HG03196 (cell line): ENCODE data around the gene ANAPC16.
"Not testable (repeated sequence)": the region's sequence is repeated elsewhere in the genome, so short reads cannot be mapped to it uniquely, and the experiment has no call there.

Experiments
- ATAC-seq: cut with Tn5 transposase; IDR thresholded peaks from one replicate; pipeline ENCODE4 v1.9.1; 2021; ENCODE audit not compliant: unreplicated experiment

Gene ANAPC16

DNA sequence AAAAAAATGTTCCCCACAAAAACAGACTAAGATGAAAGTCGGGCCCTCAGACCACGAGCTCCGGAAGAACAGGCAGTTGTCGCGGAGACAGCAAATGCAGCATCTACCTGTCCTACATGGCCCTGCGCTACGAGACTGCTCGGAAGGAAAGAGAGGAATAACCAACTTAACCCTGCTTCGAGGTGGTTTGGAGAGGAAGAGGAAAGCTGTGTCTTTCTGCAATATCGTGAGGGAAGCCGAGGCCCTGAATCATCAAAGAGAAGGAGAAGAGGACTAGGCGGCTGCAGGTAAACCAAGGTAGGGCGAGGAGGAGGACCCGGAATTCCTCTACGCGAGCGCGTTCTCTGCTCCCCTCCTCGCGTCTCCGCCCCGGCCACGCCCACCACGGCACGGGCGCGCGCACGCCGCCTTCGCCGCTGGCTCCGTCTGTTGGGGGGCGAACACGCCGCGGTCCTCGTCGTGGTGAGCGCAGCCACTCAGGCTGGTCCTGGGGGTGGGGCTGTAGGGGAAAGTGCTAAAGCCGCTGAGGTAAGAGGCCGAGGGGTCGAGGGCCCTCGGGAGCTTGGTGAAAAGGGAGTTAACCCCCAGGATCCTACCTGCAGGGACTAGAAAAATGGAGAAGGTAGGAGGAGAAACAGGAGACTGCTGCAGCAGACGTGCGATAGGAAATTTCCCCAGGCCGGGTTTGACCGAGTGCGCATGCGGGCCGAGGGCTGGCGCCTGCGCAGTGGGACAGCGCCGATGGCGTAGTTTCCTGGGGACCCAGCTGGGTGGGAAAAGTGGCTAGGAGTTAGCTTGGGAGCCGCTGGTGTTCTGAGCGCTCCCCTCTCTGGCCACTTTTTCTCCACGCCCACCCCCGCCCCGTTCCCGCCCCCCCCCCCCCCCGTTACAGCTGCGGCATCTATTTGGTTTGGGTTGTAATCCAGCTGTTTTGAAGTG lies at the start of gene ANAPC16, which contains the start of gene ASCC1:
ANAPC16 (plus strand) TSS at position 402 of the 939 bp plus-strand sequence. CDS start 7,903 bp downstream, outside the sequence.
ASCC1 (minus strand) TSS at position 666 of the 939 bp plus-strand sequence. CDS start 2,978 bp downstream, outside the sequence.
- peak; percentile 88 for ATAC-seq

DNA sequence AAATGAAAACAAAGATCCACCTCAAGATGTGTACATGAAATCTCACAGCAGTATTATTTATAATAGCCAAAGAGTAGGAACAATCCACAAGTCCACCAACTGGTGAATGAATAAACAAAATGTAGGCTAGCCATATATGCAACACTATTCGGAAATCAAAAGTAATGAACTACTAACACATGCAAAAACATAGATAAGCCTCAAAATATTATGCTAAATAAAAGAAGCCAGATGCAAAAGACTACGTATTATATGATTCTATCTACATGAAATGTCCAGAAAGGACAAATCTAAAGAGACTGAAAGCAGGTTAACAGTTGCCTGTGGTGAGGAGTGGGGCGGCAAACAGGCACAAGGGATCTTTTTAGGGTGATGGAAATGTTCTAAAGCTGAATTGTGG lies 48.7 kb upstream of the ANAPC16 start:
- ATAC-seq: no peak

GRCh38 chr10:72170263-72170662 lies 45.5 kb upstream of the ANAPC16 start:
- ATAC-seq: no peak

DNA sequence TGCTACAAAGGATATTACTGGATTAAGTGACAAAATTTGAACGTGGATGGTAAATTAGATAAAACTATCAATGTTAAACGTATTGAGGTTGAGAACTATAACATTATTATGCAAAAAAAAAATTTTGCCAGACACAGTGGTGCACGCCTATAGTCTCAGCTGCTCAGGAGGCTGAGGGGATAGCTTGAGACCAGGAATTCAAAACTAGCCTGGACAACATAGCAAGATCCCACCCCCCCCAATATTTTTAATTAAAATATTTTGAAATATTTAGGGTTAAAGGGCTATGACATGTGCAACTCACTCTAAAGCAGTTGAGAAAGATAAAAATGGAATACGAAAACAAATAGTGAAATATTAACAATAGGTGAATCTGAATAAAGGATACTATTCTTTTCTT lies 45.1 kb upstream of the ANAPC16 start:
- no peak for ATAC-seq

- no peak for ATAC-seq
These were observed 44.6 kb upstream of the ANAPC16 start for GRCh38 chr10:72171175-72171630.

DNA sequence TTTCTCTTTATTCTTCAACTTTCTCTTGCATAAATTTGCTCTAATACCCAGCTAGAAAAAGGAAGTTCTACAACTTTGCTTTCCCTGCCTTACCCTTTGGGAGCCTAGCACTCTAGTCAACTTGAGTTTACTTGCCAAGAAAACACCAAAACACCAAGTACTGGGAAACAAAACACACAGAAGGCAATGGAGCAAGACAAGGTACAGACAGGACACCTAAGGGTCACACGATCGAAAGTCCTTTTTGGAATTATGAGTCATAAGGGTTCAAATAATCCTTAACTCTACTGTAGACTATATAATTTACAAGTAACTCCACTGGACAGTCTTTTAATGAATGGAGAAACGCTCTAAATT lies 42.6 kb upstream of the ANAPC16 start:
- no peak for ATAC-seq

DNA sequence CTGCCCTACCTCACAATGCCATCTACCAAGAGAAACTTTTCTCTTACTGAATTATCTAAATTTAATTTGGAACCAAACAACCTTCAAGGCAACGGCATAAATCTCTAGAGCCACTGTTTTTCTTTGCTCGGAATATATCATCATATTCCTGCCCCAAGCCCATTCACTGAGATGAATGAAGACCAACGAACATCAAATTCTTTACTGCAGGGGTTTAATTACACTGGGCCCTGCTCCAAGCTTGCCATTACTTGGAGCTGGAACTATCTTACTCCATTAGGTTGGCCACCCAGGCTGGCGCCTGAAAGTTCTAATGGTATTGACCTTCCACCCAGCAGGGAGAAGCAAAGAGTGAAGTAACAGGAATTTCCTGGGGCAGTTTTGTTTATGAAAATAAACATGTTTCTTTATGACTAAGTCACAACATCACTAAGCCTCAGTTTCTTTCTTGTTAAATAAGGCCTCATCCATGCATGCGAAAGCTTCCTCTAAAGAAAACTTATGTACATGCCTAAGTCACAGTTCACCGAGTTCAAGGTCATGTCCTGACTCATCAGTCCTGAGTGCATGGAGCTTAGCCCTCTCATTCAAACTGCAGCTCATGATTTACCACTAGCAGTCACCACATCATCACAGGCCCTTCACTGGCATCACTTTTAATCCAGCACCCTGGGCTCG lies 42.1 kb upstream of the ANAPC16 start:
- ATAC-seq: peak; percentile 56

DNA sequence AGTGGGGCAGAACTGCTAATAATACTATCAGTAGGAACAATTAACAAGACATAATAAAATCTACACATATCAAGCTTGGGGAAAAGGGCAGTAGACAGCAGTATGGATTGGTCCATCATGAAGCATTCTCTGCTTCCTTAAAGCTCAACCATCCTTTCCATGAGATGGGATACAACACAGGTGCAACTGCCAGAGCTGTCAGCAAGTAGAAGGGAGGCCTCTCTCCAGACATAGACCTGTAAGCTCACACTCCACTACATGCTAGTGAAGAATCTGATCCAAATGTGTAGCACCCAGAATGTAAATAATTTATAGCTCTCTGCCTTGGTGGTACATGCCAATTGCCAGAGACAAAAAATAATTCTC lies 41.5 kb upstream of the ANAPC16 start:
- no peak for ATAC-seq

DNA sequence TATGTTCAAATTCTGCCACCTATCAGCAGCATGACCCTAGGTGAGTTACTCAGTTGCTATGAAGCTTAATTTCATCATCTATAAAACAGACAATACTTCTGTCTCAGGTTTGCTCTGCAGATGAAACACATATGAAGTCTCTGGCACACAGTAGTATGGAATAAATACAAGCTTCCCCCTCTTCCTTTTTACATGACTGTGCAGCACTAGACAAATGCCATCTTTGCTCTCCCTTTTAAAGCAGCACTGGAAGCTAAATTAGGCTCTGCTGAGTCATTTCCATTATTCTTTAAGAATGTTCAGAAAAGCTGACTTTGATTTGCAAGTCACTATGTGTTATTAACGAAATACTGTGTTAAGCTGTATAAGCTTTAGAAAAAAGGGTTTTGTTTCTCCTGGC lies 40.7 kb upstream of the ANAPC16 start:
- no peak for ATAC-seq

DNA sequence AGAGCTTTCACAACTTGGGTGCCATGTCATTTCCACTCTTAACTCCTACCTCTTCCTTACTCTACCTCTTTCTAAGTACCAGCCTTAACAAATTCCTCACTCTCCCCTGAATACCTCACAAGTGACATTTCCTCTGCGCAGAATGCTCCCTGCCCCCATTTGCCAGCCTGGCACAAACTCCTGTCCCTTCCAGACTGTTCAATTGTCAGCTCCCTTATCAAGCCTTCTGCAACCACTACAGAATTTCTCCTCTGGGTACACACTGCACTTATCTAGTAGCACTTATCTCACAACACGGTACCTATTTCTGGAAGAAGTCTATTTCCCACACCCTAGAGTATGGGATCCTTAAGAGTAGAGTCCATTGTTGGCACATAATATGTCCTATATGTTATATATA lies 39.1 kb upstream of the ANAPC16 start:
- no peak for ATAC-seq

DNA sequence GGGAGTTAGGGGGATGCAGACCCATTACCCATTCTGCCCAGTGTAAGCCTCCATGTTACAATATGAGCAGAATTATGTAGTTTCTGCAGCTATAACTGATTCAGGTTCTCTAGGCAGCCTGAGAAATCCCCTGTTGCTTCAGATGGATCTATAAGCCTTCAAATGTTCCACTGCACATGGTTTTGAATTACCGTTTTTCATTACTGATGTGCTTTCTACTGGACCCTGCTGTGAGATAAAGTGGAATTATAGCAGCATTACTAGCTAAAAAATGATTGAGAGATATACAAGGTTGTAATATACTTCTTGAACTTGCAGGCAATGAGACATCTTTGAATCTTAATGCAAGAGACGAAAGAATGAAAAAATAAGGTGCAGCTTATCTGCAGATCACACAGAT lies 38.4 kb upstream of the ANAPC16 start:
- ATAC-seq: no peak

- no peak for ATAC-seq
These were observed 31.7 kb upstream of the ANAPC16 start for GRCh38 chr10:72184156-72184555.

DNA sequence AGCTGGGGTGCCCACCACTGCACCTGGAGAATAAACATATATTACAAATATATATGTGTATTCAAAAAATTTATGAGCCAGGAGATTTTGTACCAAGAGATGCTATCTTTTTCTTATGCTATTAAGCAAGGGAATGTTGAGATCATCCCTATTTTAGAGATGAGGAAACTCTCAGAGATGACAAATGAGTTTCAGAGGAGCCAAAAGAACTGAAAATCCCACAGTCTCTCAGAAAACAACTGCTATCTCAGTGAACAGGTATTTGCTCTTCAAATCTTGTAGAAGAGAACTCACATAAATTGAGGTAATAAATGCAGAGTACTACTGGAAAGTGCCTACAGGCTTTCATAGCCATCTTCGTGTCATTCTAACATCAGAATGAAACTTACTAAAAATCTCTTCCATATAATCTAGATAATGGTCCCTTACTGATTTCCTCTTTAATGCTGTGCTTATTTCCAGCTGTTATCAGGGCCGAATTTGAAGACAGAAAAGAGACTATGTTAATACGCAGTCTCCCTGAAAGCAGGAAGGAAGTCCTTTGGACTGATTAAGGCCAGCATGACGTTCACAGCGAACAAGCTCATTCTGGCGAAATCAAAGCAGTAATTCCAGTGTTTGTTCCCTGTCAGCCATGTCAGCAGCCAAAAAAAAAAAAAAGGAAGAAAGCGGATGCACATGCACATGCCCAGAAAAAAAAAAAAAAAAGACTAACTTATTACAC lies 29.4 kb upstream of the ANAPC16 start:
- ATAC-seq: no peak

- no peak for ATAC-seq
These were observed 28.9 kb upstream of the ANAPC16 start for GRCh38 chr10:72186982-72187330.

GRCh38 chr10:72194949-72195348 lies 20.9 kb upstream of the ANAPC16 start:
- ATAC-seq: no peak

DNA sequence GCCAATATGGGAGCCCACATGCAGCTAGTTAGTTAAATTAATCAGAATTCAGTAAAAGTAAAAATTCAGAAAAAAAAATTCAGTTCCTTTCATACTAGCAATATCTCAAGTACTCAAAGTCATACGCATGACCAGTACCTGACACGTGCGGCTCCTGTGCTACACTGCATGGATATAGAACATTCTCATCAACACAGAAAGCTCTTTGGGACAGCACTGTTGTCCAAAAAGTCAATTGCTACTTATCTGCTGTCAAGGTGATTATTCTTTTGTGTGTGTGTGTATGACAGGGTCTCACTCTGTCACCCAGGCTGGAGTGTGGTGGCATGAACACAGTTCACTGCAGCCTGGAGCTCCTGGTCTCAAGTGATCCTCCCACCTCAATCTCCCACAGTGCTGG lies 14.9 kb upstream of the ANAPC16 start:
- ATAC-seq: no peak

- no peak for ATAC-seq
These were observed 14.5 kb upstream of the ANAPC16 start for GRCh38 chr10:72201293-72201692.

GRCh38 chr10:72204296-72204695 lies 11.5 kb upstream of the ANAPC16 start:
- ATAC-seq: no peak

DNA sequence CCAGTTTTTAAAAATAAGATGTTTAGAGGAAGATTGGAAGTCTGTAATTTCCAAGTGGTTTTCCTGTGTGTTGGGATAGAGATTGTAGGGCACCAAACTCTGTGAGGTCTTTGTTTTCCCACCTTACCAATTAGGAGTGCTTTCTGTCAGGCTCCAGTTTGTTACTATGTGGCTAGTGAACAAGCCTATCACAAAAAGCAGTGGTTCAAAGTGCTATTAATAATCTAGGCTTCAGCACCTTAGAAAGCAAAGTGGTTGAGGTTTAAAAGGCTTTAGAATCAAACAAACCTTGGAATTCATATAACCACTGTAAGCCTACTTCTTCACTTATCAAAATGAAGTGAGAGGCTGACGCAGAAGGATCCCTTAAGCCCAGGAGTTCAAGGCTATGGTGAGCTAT lies 11.1 kb upstream of the ANAPC16 start:
- no peak for ATAC-seq

GRCh38 chr10:72206511-72207229 lies 9.1 kb upstream of the ANAPC16 start:
- ATAC-seq: no peak

DNA sequence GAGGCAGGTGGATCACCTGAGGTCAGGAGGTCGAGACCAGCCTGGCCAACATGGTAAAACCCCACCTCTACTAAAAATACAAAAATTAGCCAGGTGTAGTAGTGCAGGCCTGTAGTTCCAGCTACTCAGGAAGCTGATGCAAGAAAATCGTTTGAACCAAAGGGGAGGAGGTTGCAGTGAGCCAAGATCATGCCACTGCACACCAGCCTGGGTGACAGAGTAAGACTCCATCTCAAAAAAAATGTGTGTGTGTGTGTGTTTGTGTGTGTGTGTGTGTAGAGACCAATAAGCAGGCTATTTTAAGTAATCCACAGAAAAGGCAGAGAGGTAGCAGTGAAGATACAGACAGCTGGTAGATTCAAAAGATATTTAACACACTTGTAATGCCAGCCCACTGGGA lies 7.3 kb upstream of the ANAPC16 start:
- ATAC-seq: not testable (repeated sequence)
